T-helper 2 cell treated with Interferon-gamma antibody and Interleukin-4, amounts not matched to agents 100 ng/mL and 5 ng/mL, for 36 hours (primary cell): ENCODE data around the gene SERTAD2. TPM values are rescaled to one million over a fixed set of nuclear protein-coding genes. Genes with fewer than 3 reads are reported as not detected.

Source experiments
- intact Hi-C: fragments of 100-400 bp; cut with micrococcal nuclease; formaldehyde crosslinking; loops from one replicate; pipeline ENCODE4 v1.15.1; 2023
- total RNA-seq: library from RNA; stranded (reverse); gene quantifications from 2 replicates; pipeline ENCODE4 v1.2.3, GENCODE V29; 2022

The SERTAD2 gene
- total RNA-seq, 1 donor from 2014 or later = 24.6 TPM

- intact Hi-C loops = no loop called here
These were observed 20.6 kb downstream of the SERTAD2 start for GRCh38 chr2:64632835-64633819.

- intact Hi-C loops = no loop called here
These were observed 21.9 kb downstream of the SERTAD2 start for GRCh38 chr2:64631771-64632170.

GRCh38 chr2:64630752-64631151 lies 23.0 kb downstream of the SERTAD2 start:
- intact Hi-C loops = no loop called here

- intact Hi-C loops = no loop called here
These were observed 23.8 kb downstream of the SERTAD2 start for GRCh38 chr2:64629875-64630274.

GRCh38 chr2:64629329-64629781 lies 24.4 kb downstream of the SERTAD2 start:
- intact Hi-C loops = no loop called here

- intact Hi-C loops = no loop called here
These were observed 25.6 kb downstream of the SERTAD2 start for GRCh38 chr2:64627860-64628841.

- intact Hi-C loops = no loop called here
These were observed 26.6 kb downstream of the SERTAD2 start for GRCh38 chr2:64626963-64627760.

- intact Hi-C loops = no loop called here
These were observed 27.4 kb downstream of the SERTAD2 start for GRCh38 chr2:64626146-64626809.

GRCh38 chr2:64625299-64626145 lies 28.2 kb downstream of the SERTAD2 start:
- intact Hi-C loops = no loop called here

GRCh38 chr2:64624862-64625261 lies 28.9 kb downstream of the SERTAD2 start:
- intact Hi-C loops = no loop called here

GRCh38 chr2:64624108-64624610 lies 29.6 kb downstream of the SERTAD2 start:
- intact Hi-C loops = no loop called here

- intact Hi-C loops = no loop called here
These were observed 30.4 kb downstream of the SERTAD2 start for GRCh38 chr2:64623242-64623850.

GRCh38 chr2:64622443-64623241 lies 31.1 kb downstream of the SERTAD2 start:
- intact Hi-C loops = no loop called here

GRCh38 chr2:64620661-64621060 lies 33.1 kb downstream of the SERTAD2 start:
- intact Hi-C loops = no loop called here

- intact Hi-C loops = no loop called here
These were observed 36.0 kb downstream of the SERTAD2 start for GRCh38 chr2:64617631-64618151.

GRCh38 chr2:64615844-64616536 lies 37.7 kb downstream of the SERTAD2 start:
- intact Hi-C loops = no loop called here

- intact Hi-C loops = no loop called here
These were observed 38.4 kb downstream of the SERTAD2 start for GRCh38 chr2:64615192-64615763.
